Astrocyte (in vitro differentiated cells and primary cell): ENCODE results near the gene DPH1. TPM values are rescaled to one million over a fixed set of nuclear protein-coding genes. Genes with fewer than 3 reads are reported as not detected.
A peak's percentile ranks its signal among the peaks of the same experiment; 100 is the strongest.

Source experiments
- DNase-seq: peaks from one replicate; pipeline ENCODE4 v3.0.0-alpha.2; 2010; ENCODE audit warnings: low read depth
- FAIRE-seq: peaks from 2 replicates; lab custom pipeline; 2011; peaks lifted over from hg19 to GRCh38; lab: Jason Lieb, UNC
- H2AFZ ChIP-seq: 2 replicates; pipeline ENCODE4 v1.6.0; 2012; ENCODE audit warnings: low read depth, low read length, inconsistent platforms
- H3K27ac ChIP-seq: 2 replicates; pipeline ENCODE4 v1.5.1; 2011; ENCODE audit warnings: low read depth, low read length, inconsistent platforms
- H3K27me3 ChIP-seq: 2 replicates; pipeline ENCODE4 v1.6.0; 2011; ENCODE audit warnings: low read length, inconsistent platforms; ENCODE audit not compliant: insufficient read depth
- H3K36me3 ChIP-seq: 2 replicates; pipeline ENCODE4 v1.5.1; 2011; ENCODE audit warnings: low read length, inconsistent platforms; ENCODE audit not compliant: insufficient read depth
- H3K4me1 ChIP-seq: 2 replicates; pipeline ENCODE4 v1.5.1; 2011; ENCODE audit warnings: low read length, inconsistent platforms; ENCODE audit not compliant: insufficient read depth
- H3K4me2 ChIP-seq: 2 replicates; pipeline ENCODE4 v1.6.0; 2012; ENCODE audit warnings: low read length, inconsistent platforms
- H3K4me3 ChIP-seq: 2 replicates; pipeline ENCODE4 v1.5.1; 2011; ENCODE audit warnings: low read depth, mild to moderate bottlenecking, low read length, inconsistent platforms; ENCODE audit not compliant: insufficient read depth
- H3K79me2 ChIP-seq: 2 replicates; pipeline ENCODE4 v1.6.0; 2012; ENCODE audit warnings: mild to moderate bottlenecking, low read length, inconsistent platforms; ENCODE audit not compliant: insufficient read depth
- H3K9ac ChIP-seq: 2 replicates; pipeline ENCODE4 v1.6.0; 2012; ENCODE audit warnings: mild to moderate bottlenecking, low read length, inconsistent platforms
- H3K9me3 ChIP-seq: 2 replicates; pipeline ENCODE4 v1.5.1; 2012; ENCODE audit warnings: low read depth, mild to moderate bottlenecking, low read length, inconsistent platforms; ENCODE audit not compliant: insufficient read depth
- H4K20me1 ChIP-seq: 2 replicates; pipeline ENCODE4 v1.6.0; 2012; ENCODE audit warnings: low read length, inconsistent platforms; ENCODE audit not compliant: insufficient read depth
- H3K27ac Mint-ChIP-seq: one replicate; pipeline ENCODE4 v1.8.0; 2021; ENCODE audit warnings: mild to moderate bottlenecking, mixed read lengths; ENCODE audit not compliant: unreplicated experiment
- H3K27me3 Mint-ChIP-seq: one replicate; pipeline ENCODE4 v1.8.0; 2021; ENCODE audit warnings: low read depth, mixed read lengths; ENCODE audit not compliant: unreplicated experiment
- H3K36me3 Mint-ChIP-seq: one replicate; pipeline ENCODE4 v1.8.0; 2021; ENCODE audit warnings: low read depth, mixed read lengths; ENCODE audit not compliant: unreplicated experiment
- H3K4me1 Mint-ChIP-seq: one replicate; pipeline ENCODE4 v1.8.0; 2021; ENCODE audit warnings: low read depth, mixed read lengths; ENCODE audit not compliant: unreplicated experiment
- H3K4me3 Mint-ChIP-seq: one replicate; pipeline ENCODE4 v1.8.0; 2021; ENCODE audit warnings: mild to moderate bottlenecking, moderate library complexity, mixed read lengths; ENCODE audit not compliant: unreplicated experiment
- H3K9me3 Mint-ChIP-seq: one replicate; pipeline ENCODE4 v1.8.0; 2021; ENCODE audit warnings: mild to moderate bottlenecking, mixed read lengths; ENCODE audit not compliant: unreplicated experiment
- CTCF ChIP-seq: IDR thresholded peaks from 2 replicates; pipeline ENCODE4 v1.5.1; 2011; ENCODE audit warnings: low read depth, mild to moderate bottlenecking, inconsistent platforms, low read length, moderate library complexity; ENCODE audit not compliant: insufficient read depth
- EZH2 ChIP-seq: IDR thresholded peaks from 2 replicates; pipeline ENCODE4 v1.6.1; 2012; ENCODE audit warnings: mild to moderate bottlenecking, low read length, inconsistent platforms; ENCODE audit not compliant: insufficient read depth
- total RNA-seq: library from RNA; stranded (reverse); gene quantifications from 2 replicates; pipeline ENCODE4 v1.2.1, GENCODE V29; 2021

DPH1 gene
- total RNA-seq, 1 donor from 2014 or later = 25.8 TPM

GRCh38 chr17:2068031-2068518 is 38.1 kb downstream of the DPH1 start:
- H3K27ac Mint-ChIP-seq = peak overlapping the region; percentile 89
- H3K9me3 ChIP-seq = no peaks in the 10 kb centered on the region
- H3K4me1 ChIP-seq = peaks cover 88% of the 10 kb centered on the region
- DNase-seq (peak; percentile 97), FAIRE-seq (peak; percentile 90)
- peak overlapping the region; percentile 93 for H3K9ac ChIP-seq
- peaks cover 39% of the 10 kb centered on the region for H3K36me3 Mint-ChIP-seq
- H2AFZ ChIP-seq = no peak overlapping the region
- H3K27me3 Mint-ChIP-seq = no peaks in the 10 kb centered on the region
- no peaks in the 10 kb centered on the region for H3K36me3 ChIP-seq
- H3K27me3 ChIP-seq = no peaks in the 10 kb centered on the region
- H3K27ac ChIP-seq = peak overlapping the region; percentile 99
- peaks cover 23% of the 10 kb centered on the region for H3K79me2 ChIP-seq
- H3K4me1 Mint-ChIP-seq = peaks cover 68% of the 10 kb centered on the region
- peak overlapping the region; percentile 7 for H3K4me3 ChIP-seq
- peak overlapping the region; percentile 54 for H3K4me3 Mint-ChIP-seq
- H3K9me3 Mint-ChIP-seq = no peaks in the 10 kb centered on the region
- no peaks in the 10 kb centered on the region for H4K20me1 ChIP-seq
- peak overlapping the region; percentile 52 for H3K4me2 ChIP-seq
- peak; percentile 40 for TF ChIP-seq CTCF
- no peak for TF ChIP-seq EZH2

GRCh38 chr17:2068519-2069051 is 38.6 kb downstream of the DPH1 start:
- peaks cover 83% of the 10 kb centered on the region for H3K4me1 ChIP-seq
- H3K79me2 ChIP-seq = peaks cover 18% of the 10 kb centered on the region
- no peaks in the 10 kb centered on the region for H4K20me1 ChIP-seq
- peak overlapping the region; percentile 52 for H3K4me2 ChIP-seq
- Mint-ChIP-seq H3K4me1 (peaks cover 63% of the 10 kb centered on the region), H3K27ac (peak overlapping the region; percentile 88), H3K27me3 (no peaks in the 10 kb centered on the region), H3K36me3 (peaks cover 36% of the 10 kb centered on the region), H3K9me3 (no peaks in the 10 kb centered on the region), H3K4me3 (no peak overlapping the region)
- H3K9me3 ChIP-seq = no peaks in the 10 kb centered on the region
- H2AFZ ChIP-seq = no peak overlapping the region
- H3K36me3 ChIP-seq = no peaks in the 10 kb centered on the region
- H3K27me3 ChIP-seq = no peaks in the 10 kb centered on the region
- no peak overlapping the region for H3K4me3 ChIP-seq
- H3K27ac ChIP-seq = peak overlapping the region; percentile 99
- FAIRE-seq (peak; percentile 32), DNase-seq (peak; percentile 85)
- peak overlapping the region; percentile 93 for H3K9ac ChIP-seq
- no peak for TF ChIP-seq CTCF
